HG02870 (cell line): ENCODE results near the gene PDZD2.
"Not testable (repeated sequence)": the region's sequence is repeated elsewhere in the genome, so short reads cannot be mapped to it uniquely, and the experiment has no call there.

Source experiments
- ATAC-seq: cut with Tn5 transposase; IDR thresholded peaks from one replicate; pipeline ENCODE4 v1.9.1; 2021; ENCODE audit warnings: mild to moderate bottlenecking, moderate library complexity; ENCODE audit not compliant: unreplicated experiment

PDZD2 gene

DNA sequence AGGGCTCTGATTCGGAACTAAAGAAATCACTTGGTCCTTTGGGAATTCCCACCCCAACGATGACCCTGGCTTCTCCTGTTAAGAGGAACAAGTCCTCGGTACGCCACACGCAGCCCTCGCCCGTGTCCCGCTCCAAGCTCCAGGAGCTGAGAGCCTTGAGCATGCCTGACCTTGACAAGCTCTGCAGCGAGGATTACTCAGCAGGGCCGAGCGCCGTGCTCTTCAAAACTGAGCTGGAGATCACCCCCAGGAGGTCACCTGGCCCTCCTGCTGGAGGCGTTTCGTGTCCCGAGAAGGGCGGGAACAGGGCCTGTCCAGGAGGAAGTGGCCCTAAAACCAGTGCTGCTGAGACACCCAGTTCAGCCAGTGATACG, 451.8 kb downstream of the PDZD2 start:
- no peak for ATAC-seq

DNA sequence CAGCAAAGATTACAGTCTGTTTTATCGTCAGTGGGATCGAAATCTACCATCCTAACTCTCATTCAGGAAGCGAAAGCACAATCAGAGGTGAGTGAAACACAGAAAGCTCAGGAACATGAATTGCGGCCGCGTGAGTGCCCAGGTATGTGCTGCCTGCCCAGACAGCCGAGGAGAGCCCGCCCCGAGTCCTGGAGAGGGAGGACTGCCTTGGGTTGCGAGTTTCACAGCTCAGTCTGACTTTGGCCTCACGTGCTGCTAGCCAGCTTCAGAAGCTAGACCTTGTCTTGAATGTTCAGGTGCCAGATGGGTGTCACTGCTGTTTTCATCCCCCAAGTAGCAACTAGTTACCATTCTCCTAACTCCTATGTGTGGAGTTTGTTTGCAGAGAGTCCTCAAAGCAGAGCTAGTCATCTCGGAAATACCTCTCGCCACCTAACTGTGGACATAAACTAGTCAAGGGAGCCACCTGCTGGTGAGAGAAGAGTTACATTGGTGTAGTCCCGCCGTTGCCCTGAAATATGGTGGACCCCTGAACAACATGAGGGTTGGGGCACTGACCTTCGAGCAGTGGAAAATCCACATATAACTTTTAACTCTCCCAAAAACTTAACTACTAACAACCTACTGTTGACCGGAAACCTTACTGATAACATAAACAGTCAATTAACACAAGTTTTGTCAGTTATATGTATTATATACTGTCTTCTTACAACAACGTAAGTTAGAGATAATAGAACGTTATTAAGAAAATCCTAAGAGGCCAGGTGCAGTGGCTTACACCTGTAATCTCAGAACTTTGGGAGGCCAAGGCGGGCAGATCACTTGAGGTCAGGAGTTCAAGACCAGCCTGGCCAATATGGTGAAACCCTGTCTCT, 454.2 kb downstream of the PDZD2 start:
- ATAC-seq = peak; percentile 89

DNA sequence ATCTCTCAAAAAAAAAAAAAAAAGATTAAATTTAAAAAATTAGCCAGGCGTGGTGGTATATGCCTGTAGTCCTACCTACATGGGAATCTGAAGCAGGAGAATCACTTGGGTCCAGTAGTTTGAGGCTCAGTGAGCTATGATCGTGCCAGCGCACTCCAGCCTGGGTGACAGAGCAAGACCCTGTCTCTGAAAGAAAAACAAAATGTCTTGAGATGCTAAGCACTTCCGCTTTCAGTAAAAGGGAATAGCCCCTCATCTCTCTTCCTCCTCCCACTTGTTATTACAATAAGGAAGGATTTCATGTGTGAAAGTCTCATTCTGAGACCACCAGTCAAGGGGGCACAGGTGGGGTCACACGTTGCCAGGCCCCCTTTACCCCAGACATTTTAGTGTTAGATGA, 455.8 kb downstream of the PDZD2 start:
- no peak for ATAC-seq

DNA sequence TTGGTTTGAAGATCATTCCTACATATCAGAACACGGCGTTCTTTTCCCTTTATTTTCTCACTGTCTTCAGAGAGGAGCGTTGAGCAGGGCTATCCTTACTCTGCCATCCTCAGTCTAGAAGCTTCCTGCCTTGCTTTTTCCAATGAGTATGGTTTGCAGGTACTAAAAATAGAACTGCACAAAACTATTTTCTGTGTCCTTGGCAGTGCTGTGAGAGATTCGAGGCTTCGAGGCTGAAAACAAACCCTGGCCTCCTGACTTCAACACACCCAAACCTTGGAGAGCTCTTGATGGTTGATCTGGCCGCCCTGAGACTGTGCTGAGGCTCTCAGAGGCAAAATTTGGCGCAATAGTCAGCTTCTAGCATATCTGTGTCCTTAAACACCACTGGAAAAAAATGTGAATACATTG, 456.3 kb downstream of the PDZD2 start:
- no peak for ATAC-seq

DNA sequence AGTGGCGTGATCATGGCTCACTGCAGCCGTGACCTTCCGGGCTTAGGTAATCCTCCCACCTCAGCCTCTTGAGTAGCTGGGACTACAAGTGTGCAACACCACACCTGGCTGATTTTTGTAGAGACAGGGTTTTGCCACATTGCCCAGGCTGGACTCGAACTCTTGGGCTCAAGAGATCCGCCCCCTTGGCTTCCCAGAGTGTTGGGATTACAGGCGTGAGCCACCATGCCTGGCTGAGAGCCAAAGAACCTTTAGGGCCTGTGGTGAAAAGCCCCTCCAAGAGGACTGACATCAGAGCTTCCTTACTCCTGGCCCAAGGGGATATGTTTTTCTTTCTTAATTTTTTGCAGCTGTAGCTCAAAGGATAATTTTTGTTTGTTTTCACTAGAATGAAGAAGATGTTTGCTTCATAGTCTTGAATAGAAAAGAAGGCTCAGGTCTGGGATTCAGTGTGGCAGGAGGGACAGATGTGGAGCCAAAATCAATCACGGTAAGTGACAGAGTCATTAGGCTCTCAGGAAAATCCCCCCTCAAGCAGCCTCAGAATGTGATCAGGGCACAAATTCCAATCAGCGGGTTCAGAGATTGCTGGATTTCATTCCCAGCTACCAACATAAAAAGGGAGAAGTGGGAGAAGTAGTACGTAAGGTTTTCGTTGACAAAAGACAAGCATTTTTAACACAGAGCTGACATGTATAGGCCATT, 458.1 kb downstream of the PDZD2 start:
- no peak for ATAC-seq

DNA sequence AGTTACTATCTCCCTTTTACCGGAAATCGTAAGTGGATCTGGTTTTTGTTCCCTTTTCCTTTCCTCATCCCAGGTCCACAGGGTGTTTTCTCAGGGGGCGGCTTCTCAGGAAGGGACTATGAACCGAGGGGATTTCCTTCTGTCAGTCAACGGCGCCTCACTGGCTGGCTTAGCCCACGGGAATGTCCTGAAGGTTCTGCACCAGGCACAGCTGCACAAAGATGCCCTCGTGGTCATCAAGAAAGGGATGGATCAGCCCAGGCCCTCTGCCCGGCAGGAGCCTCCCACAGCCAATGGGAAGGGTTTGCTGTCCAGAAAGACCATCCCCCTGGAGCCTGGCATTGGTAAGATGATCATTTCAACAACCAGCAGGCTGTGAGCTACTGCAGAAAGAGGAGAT, 459.4 kb downstream of the PDZD2 start:
- no peak for ATAC-seq

DNA sequence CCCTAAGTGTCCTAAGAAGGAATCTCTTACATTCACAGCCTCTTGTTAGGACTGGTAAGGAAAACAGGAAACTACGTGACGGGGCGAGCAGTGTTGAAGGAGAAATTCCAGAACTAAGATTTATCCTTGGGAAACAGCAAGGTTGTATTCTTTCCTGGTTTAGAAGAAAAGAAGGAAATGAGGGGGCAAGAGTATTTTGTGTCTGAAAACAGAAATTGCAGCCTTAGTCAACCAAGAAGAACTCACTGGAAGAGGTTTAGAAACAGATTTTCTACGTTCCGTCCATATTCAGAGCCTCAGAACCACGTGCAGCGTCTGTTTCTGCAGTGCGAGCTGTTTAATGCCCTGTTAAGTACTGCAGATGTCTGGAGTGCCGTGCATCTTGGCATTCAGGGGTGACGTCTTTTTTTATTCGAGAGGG, 460.0 kb downstream of the PDZD2 start:
- no peak for ATAC-seq

DNA sequence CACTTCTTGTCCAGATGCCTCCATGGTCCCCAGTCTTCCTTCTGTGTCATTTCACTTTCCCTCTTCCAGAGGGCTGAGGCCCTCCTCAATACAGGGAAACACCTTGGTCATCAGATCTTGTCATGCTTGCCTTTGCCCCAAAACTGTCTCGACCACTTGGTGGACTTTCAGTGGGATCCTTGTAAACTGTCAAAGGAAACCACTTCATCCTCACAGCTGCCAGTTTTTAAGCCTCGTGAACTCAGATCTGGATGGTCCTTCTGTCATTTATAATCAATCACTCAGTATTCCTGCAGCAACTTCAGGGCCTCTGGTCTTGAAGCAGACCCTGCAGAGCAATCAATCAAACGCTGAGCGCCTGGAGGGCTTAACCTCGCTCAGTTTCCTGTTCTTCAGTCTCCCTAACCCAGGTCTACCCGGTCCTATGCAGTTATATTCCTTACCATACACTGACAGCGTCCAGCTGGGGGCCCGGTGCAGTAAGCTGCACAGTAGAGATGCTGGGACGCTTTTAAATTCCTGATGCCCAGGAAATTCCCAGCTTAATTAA, 460.6 kb downstream of the PDZD2 start:
- no peak for ATAC-seq

DNA sequence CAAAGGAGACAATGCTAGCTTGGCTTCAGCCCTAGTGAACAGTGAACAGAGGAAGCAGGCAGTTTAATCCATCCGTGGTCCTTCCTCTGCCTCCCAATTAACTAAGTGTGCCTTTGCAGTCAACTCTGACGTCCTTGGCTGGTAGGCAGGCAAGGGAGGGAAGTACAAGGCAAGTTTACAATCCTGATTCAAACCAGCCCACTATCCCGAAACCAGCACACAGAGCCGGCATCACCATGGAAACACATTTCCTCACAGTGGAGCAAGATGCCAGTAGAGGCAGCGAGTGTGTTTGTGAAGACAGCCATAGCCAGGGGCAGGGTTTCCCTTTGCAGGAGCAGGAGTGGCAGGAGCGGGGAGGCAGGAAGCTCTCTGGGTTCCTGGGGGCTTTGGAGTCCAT, 461.3 kb downstream of the PDZD2 start:
- ATAC-seq = no peak

DNA sequence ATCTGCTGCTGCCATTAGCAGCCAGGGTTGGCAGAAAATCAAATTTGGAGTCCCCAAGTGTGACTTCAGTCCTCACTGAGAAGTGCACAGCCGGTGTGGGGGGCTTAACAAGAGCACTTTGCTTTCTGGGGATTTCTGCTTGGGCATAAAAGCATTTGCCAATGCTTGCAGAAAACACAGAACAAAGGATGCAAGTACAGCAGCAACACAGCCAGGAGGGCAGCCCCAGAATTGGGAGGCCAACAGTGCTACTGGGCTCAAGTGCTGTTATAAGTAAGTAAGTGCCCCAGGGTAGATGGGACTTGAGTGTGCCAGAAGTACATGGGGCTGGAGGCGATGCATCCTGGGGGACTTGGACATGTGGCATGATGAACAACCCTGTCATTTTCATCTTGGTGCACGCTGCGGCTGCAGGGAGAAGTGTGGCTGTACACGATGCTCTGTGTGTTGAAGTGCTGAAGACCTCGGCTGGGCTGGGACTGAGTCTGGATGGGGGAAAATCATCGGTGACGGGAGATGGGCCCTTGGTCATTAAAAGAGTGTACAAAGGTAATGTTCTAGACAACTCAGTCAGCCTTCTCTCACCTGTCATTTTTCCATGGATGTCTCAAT, 461.9 kb downstream of the PDZD2 start:
- no peak for ATAC-seq

DNA sequence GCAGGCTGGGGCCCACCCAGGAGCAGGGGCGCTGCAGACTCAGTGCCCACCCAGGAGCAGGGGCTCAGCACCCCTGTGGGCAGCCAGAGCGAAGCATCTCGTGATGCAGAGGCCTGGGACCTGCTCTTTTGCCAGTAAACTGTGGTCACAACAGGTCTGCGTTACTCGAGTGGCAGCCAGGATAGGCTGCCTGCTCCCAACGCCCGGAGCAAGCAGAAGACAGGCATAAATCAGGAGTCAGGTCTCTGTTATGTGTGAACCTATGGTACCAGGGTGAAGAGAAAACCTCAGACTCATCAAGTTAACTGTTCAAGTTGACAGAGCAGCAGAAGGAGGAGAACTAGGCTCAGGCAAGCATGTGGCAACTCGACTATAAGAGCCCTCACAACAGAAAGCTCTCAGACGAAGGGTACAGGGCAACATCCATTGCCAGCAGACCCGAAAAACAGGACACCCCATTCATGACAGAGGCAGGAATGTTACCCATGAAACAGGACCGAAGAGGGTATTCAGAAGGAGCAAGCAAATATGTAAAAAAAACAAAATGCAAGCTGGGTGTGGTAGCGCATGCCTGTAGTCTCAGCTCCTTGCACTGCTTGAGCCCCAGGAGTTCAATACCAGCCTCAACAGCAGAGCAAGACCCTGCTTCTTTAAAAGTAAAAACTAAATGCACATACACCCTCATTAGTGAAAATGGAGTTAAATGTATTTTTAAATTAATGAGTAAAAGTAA, 463.5 kb downstream of the PDZD2 start:
- no peak for ATAC-seq

DNA sequence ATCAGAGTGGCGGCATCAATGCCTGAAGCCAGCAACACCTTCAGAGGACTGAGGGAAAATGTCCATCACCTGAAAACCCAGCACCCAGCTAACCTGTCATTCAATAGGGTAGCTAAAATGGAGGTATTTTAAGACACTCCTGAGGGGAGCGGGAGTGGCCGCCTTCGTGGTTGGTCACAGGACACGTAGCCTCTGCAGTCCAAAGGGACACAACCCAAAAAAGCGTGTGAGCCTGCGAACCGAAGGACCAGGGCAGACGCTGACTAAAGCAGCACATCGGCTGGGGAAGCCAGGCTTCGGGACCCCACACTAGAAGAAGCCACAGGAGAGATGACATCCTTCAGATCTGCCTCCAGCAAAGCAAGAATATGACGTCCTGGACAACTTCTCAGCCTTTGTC, 464.6 kb downstream of the PDZD2 start:
- ATAC-seq = no peak

DNA sequence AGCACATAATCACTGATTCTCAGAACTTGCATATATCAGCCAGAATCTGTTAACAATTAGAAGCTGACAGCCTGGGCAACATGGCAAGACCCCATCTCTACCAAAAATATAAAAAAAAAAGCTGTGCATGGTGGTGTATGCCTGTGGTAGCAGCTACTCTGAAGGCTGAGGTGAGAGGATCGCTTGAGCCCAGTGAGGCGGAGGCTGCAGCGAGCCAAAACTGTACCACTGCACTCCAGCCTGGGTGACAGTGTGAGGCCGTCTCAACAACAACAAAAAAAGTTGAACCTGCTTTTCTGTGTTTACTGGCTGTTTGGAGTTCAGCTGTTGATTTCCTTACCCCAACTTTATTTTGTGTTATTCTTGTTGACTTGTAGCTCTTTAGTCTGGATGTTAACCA, 468.4 kb downstream of the PDZD2 start:
- ATAC-seq = no peak

DNA sequence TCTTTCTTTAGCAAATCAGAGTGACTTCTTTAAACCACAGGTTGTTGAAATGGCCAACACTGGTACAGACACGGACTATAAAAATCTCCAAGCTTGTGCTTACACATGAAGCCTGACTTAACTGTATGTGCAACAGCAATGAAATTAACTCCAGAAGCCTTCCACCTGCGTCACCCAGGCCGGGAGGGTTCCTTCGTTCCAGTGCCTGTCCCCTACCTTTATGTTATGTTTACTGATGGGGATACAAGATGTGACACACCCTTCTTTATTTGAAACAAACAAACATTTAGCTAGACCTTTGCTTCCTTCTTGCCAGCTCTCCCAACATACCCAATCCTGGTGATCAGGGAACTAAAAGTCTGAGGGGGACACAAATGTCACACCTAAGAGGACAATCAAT, 469.2 kb downstream of the PDZD2 start:
- ATAC-seq = no peak

DNA sequence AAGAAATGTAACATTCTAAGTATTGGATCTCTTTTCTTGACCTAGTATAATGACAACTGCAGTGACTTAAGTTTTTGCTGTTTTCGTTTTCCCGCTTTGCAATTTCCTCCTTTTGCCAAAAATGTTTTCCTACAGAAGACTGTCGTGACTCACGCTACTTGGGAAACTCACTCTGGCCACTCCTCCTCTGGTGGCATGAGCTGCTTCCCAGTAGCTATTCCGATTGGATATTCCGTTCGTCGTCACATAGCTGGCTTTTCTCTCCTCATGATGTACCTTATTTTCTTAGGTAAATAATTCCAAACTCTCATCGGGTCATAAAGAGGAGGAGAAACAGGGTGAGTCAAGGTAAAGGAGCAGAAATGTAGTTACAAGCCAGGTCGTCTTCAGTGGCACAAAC, 470.3 kb downstream of the PDZD2 start:
- no peak for ATAC-seq

DNA sequence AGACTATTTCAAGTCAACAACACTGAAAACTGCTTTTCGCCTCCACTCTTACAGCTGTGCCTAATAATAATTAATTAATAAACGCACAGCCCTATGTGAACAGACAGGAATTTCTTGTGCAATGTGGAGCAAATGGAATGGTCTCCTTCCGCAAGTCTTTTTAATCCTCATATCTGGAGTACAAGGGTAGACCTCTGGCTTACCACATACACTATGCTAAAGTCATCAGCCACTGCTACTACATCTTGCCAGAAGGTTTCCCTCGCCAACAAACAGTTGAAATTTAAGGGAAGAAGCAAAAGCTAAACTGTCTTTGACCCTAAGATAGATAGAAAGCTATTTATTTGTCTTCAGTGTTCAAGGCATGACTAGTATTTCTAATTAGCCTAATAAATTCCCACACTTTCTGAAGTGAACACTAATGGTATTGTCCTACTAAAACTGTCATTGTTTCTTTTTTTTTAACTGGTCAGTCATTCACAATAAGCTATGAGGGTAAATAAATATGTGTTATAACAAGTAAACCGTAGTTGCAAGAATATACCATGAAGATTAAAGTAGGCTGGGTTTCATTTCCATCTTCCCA, 471.3 kb downstream of the PDZD2 start:
- ATAC-seq = no peak

DNA sequence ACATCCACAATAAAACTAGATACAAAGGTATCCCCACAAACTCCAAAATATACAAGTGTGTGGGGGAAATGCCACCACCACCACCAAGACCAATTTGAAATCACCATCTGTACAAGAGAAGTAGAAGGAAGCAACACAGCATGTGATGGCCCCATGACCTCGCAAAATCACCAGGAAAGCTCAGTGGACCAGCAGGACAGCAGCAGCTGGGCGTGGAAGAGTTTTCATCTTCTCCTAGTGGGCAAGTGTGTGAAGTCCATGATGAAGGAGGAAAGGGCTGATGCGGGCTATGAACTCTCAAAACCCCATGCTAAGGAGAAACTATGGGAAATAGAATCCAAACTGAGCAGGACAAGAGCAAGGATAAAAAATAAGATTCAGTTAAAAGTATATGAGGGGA, 477.1 kb downstream of the PDZD2 start:
- ATAC-seq = no peak

DNA sequence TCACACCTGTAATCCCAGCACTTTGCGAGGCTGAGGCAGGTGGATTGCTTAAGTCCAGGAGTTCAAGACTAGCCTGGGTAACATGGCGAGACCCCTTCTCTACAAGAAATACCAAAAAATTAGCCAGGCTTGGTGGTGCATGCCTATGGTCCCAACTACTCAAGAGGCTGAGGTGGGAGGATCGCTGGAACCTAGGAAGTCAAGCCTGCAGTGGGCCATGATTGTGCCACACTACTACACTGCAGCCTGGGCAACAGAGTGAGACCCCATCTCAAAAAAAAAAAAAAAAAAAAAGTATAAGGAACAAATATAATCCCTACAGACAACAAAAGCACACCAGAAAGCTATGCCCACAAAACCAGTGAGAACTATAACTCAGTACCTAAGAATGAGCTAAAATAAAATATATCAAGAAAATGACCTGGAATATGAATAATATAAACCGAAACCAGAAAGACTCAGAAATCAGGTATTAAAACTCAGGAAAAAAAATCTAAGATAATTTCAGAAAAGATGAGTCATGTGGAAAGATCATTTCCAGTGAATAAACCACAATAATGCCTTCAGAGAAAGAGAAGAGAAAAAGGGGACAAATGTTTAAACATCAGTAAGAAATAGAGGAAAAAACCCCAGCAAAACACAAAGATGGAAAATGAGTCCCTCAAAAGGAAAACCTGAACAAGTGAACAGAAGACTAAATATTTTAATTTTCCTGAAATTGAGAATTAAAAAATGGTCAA, 477.8 kb downstream of the PDZD2 start:
- no peak for ATAC-seq

DNA sequence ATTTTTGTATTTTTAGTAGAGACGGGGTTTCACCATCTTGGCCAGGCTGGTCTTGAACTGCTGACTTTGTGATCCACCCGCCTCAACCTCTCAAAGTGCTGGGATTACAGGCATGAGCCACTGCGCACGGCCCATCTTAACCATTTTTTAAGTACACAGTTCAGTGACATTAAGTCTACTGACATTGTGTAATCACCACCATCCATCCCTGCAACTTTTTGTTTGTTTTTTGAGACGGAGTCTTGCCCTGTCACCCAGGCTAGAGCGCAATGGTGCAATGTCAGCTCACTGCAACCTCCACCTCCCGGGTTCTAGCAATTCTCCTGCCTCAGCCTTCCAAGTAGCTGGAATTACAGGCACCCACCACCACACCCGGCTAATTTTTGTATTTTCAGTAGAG, 480.0 kb downstream of the PDZD2 start:
- ATAC-seq = not testable (repeated sequence)
